Placental pericyte (primary cell): ENCODE measurements around the gene TSPAN16. TPM values are rescaled to one million over a fixed set of nuclear protein-coding genes. Genes with fewer than 3 reads are reported as not detected.

ENCODE experiments used
- total RNA-seq: library from RNA; depleted of rRNA; stranded (reverse); fragments of >200 nt; gene quantifications from 2 replicates; pipeline ENCODE4 v1.2.3, GENCODE V29; 2012

Gene TSPAN16
- not detected in 2 replicates for total RNA-seq

GRCh38 chr19:11295665-11296245 is at the start of gene TSPAN16:
Gene TSPAN16 (plus strand): TSS chr19:11296160. CDS start chr19:11296298, 138 bp downstream.

GRCh38 chr19:11261971-11262839 is 33.8 kb upstream of the TSPAN16 start, which contains the start of gene DOCK6:
Gene DOCK6 (minus strand): TSS chr19:11262524. CDS start chr19:11262440, 84 bp downstream.

GRCh38 chr19:11339254-11340098 is 43.5 kb downstream of the TSPAN16 start, which contains the start of gene RAB3D:
Gene RAB3D (minus strand): TSS chr19:11339657. CDS start chr19:11337399, 2,258 bp downstream.

GRCh38 chr19:11346104-11346940 is 50.4 kb downstream of the TSPAN16 start, which contains the start of the genes CCDC159 and TMEM205:
Gene CCDC159 (plus strand): TSS chr19:11346519. CDS start chr19:11346607, 88 bp downstream.
Gene TMEM205 (minus strand): TSS chr19:11346268. CDS start chr19:11345619, 649 bp downstream.

GRCh38 chr19:11355160-11356073 is 59.5 kb downstream of the TSPAN16 start, which contains the start of gene PLPPR2:
Gene PLPPR2 (plus strand): TSS chr19:11355432. CDS start chr19:11357674, 2,242 bp downstream.

Other genes with a start within 250 kb of the TSPAN16 start
- gene LDLR, start 206.7 kb upstream of the TSPAN16 start, total RNA-seq: 293 and 584 TPM in 2 replicates
- gene SPC24, start 140.4 kb upstream of the TSPAN16 start, total RNA-seq: 2.8 and 110 TPM in 2 replicates
- 331 and 441 TPM in 2 replicates for gene KANK2, start 98.6 kb upstream of the TSPAN16 start, total RNA-seq
- gene ANGPTL8, start 56.5 kb upstream of the TSPAN16 start, total RNA-seq: not detected in 2 replicates
- 14.0 and 30.8 TPM in 2 replicates for gene DOCK6, start 33.6 kb upstream of the TSPAN16 start, total RNA-seq
- 8.6 and 26.9 TPM in 2 replicates for gene RAB3D, start 43.5 kb downstream of the TSPAN16 start, total RNA-seq
- gene TMEM205, start 50.1 kb downstream of the TSPAN16 start, total RNA-seq: 54.3 and 189 TPM in 2 replicates
- gene CCDC159, start 50.4 kb downstream of the TSPAN16 start, total RNA-seq: 4.7 and 12.5 TPM in 2 replicates
- gene PLPPR2, start 59.3 kb downstream of the TSPAN16 start, total RNA-seq: 17.8 and 21.7 TPM in 2 replicates
- gene SWSAP1, start 78.5 kb downstream of the TSPAN16 start, total RNA-seq: 0.72 and 1.1 TPM in 2 replicates
- gene EPOR, start 88.2 kb downstream of the TSPAN16 start, total RNA-seq: 5.9 and 19.5 TPM in 2 replicates
- gene RGL3, start 123.2 kb downstream of the TSPAN16 start, total RNA-seq: 1.4 and 2.4 TPM in 2 replicates
- gene ODAD3, start 139.0 kb downstream of the TSPAN16 start, total RNA-seq: 0.14 TPM in 1 of 2 replicates, not detected in the other
- gene PRKCSH, start 139.5 kb downstream of the TSPAN16 start, total RNA-seq: 163 and 165 TPM in 2 replicates
- gene ELAVL3, start 184.9 kb downstream of the TSPAN16 start, total RNA-seq: under 0.01 TPM in 1 of 2 replicates, not detected in the other
- gene ZNF653, start 209.7 kb downstream of the TSPAN16 start, total RNA-seq: 6.6 and 7.0 TPM in 2 replicates
- 30.4 and 38.1 TPM in 2 replicates for gene ECSIT, start 233.0 kb downstream of the TSPAN16 start, total RNA-seq
- 13.8 and 26.8 TPM in 2 replicates for gene CNN1, start 242.7 kb downstream of the TSPAN16 start, total RNA-seq